HepG2 (cell line): ENCODE results near the gene MRPL50. TPM values are rescaled to one million over a fixed set of nuclear protein-coding genes. Genes with fewer than 3 reads are reported as not detected.

Experiments used
- ADNP ChIP-seq: sonication (generic); formaldehyde crosslinking; IDR thresholded peaks from 2 replicates; pipeline ENCODE4 v1.4.0; 2020; ENCODE audit warnings: missing genetic modification reagents
- ARNT ChIP-seq: fragments of 450-650 bp; IDR thresholded peaks from 2 replicates; pipeline ENCODE4 v1.6.1; 2017
- CERS6 ChIP-seq: sonication (generic); formaldehyde crosslinking; IDR thresholded peaks from 2 replicates; pipeline ENCODE4 v1.5.0; 2020; ENCODE audit warnings: missing genetic modification reagents
- EZH2 ChIP-seq: conservative IDR thresholded peaks from 2 replicates; pipeline ENCODE4 v1.6.1; 2012; ENCODE audit warnings: mild to moderate bottlenecking, low read depth, low read length, moderate library complexity
- GMEB1 ChIP-seq: sonication (generic); formaldehyde crosslinking; IDR thresholded peaks from 2 replicates; pipeline ENCODE4 v1.5.1; 2020; ENCODE audit warnings: missing genetic modification reagents, mild to moderate bottlenecking, borderline replicate concordance
- HOXA9 ChIP-seq: sonication (generic); formaldehyde crosslinking; IDR thresholded peaks from 2 replicates; pipeline ENCODE4 v1.8.1; 2022; ENCODE audit warnings: missing genetic modification reagents, mild to moderate bottlenecking, moderate library complexity, borderline replicate concordance
- KAT7 ChIP-seq: IDR thresholded peaks from 2 replicates; pipeline ENCODE4 v1.6.1; 2018; ENCODE audit warnings: borderline replicate concordance, missing compliant biosample characterization
- KIAA2018 ChIP-seq: sonication (generic); formaldehyde crosslinking; IDR thresholded peaks from 2 replicates; pipeline ENCODE4 v1.5.0; 2020; ENCODE audit warnings: mild to moderate bottlenecking, missing genetic modification reagents, borderline replicate concordance
- PBX2 ChIP-seq: IDR thresholded peaks from 2 replicates; pipeline ENCODE4 v1.6.1; 2016; ENCODE audit warnings: control low read depth
- RAD51 ChIP-seq: fragments of 450-650 bp; IDR thresholded peaks from 2 replicates; pipeline ENCODE4 v1.6.1; 2016; ENCODE audit warnings: borderline replicate concordance
- RARG ChIP-seq: sonication (generic); formaldehyde crosslinking; IDR thresholded peaks from 2 replicates; pipeline ENCODE4 v1.4.0; 2020; ENCODE audit warnings: low read depth, mild to moderate bottlenecking, missing genetic modification reagents
- RFX1 ChIP-seq: fragments of 450-650 bp; IDR thresholded peaks from 2 replicates; pipeline ENCODE4 v1.6.1; 2017
- RFXANK ChIP-seq: IDR thresholded peaks from 2 replicates; pipeline ENCODE4 v1.6.1; 2016
- THRA ChIP-seq: sonication (generic); formaldehyde crosslinking; IDR thresholded peaks from 2 replicates; pipeline ENCODE4 v1.4.0; 2020; ENCODE audit warnings: missing genetic modification reagents, borderline replicate concordance
- ZNF256 ChIP-seq: sonication (generic); formaldehyde crosslinking; conservative IDR thresholded peaks from 2 replicates; pipeline ENCODE4 v1.4.0; 2020; ENCODE audit warnings: missing genetic modification reagents
- ZNF260 ChIP-seq: sonication (generic); formaldehyde crosslinking; IDR thresholded peaks from 2 replicates; pipeline ENCODE4 v1.4.0; 2020; ENCODE audit warnings: missing genetic modification reagents, low read depth, mild to moderate bottlenecking, borderline replicate concordance
- ZNF558 ChIP-seq: sonication (generic); formaldehyde crosslinking; IDR thresholded peaks from 2 replicates; pipeline ENCODE4 v1.9.0; 2022; ENCODE audit warnings: mild to moderate bottlenecking, missing genetic modification reagents, borderline replicate concordance
- ZNF773 ChIP-seq: sonication (generic); formaldehyde crosslinking; IDR thresholded peaks from 2 replicates; pipeline ENCODE4 v1.4.0; 2020; ENCODE audit warnings: missing genetic modification reagents, borderline replicate concordance
- polyA plus RNA-seq, 8 experiments: library from polyadenylated mRNA; depleted of rRNA in 3 of 8; stranded (reverse) in 7 of 8; unstranded in 1 of 8; fragments of >200 nt; fragmentation: Illumina TruSeq in 4 of 8; extraction: Trizol in 4 of 8; gene quantifications; 2 replicates each; pipeline versions ENCODE4 v1.2.1 to v1.2.3, GENCODE V29; 2011 to 2016; ENCODE audit warnings: low read depth in 4 of 8, missing spikeins in 1 of 8, mixed read lengths in 1 of 8; ENCODE audit not compliant: insufficient read depth in 1 of 8
- total RNA-seq, 5 experiments: library from RNA; depleted of rRNA; stranded (reverse); fragments of >200 nt; fragmentation: Illumina TruSeq; extraction: Trizol; gene quantifications; 2 replicates each; pipeline ENCODE4 v1.2.3, GENCODE V29; 2016; ENCODE audit warnings: low read depth in 1 of 5

MRPL50 gene
- total and polyA plus RNA-seq, 2 of the 13 experiments (the other 11 are each of a cell fraction or from before 2014, with no cell fraction given) = 37.1 to 70.0 TPM

- TF ChIP-seq KIAA2018 (CRISPR knock-in tag) = no peak
- TF ChIP-seq ARNT = no peak
- no peak for TF ChIP-seq ZNF256
- TF ChIP-seq RFX1 = no peak
- no peak for TF ChIP-seq ZNF773
- TF ChIP-seq EZH2 = no peak
- TF ChIP-seq RAD51 = no peak
- peak; percentile 95; the same call in 1 of the 2 replicates for TF ChIP-seq THRA (CRISPR knock-in tag)
- TF ChIP-seq ZNF558 (CRISPR knock-in tag) = no peak
- TF ChIP-seq PBX2 (CRISPR knock-in tag) = no peak
- no peak for TF ChIP-seq HOXA9 (CRISPR knock-in tag)
- TF ChIP-seq GMEB1 = 0 out of 2 replicates have a peak, but pooled peaks have one; percentile 62
- TF ChIP-seq KAT7 (CRISPR knock-in tag) = no peak
- TF ChIP-seq ADNP (CRISPR knock-in tag) = no peak
- TF ChIP-seq ZNF260 (CRISPR knock-in tag) = no peak
- TF ChIP-seq RARG (CRISPR knock-in tag) = no peak
- TF ChIP-seq CERS6 (CRISPR knock-in tag) = no peak
- 0 out of 2 replicates have a peak, but pooled peaks have one; percentile 71 for TF ChIP-seq RFXANK
These were observed 23.2 kb upstream of the MRPL50 start (continued) for GRCh38 chr9:101421653-101422065.
